Transverse colon (tissue), 4 donors: Measurements from ENCODE around the gene ZNF407.

Source experiments
- CTCF ChIP-seq, 5 experiments: fragments of 200-600 bp in 3 of 5; fragments of 450-650 bp in 2 of 5; sonication (generic) in 3 of 5; IDR thresholded peaks; 1 replicate in 2 of 5; 2 replicates in 3 of 5; pipeline ENCODE4 v1.5.1; 2016 to 2017; ENCODE audit warnings: antibody characterized with exemption in 5 of 5, inconsistent platforms in 3 of 5, mild to moderate bottlenecking in 2 of 5, moderate library complexity in 1 of 5
- POLR2AphosphoS5 ChIP-seq, 3 donors: sonication (generic); formaldehyde crosslinking; IDR thresholded peaks; one replicate each; pipeline ENCODE4 v1.6.1; 2016; ENCODE audit warnings: antibody characterized with exemption in 3 of 3

- TF ChIP-seq CTCF (IDR thresholded peaks at IDR 0.05) (no peak), POLR2AphosphoS5 (IDR thresholded peaks at IDR 0.05) (no peak)
Measured at GRCh38 chr18:74836296-74837139, 238.8 kb downstream of the ZNF407 start.
